HCT116 (cell line): ENCODE measurements around the gene TIMM21. TPM values are rescaled to one million over a fixed set of nuclear protein-coding genes. Genes with fewer than 3 reads are reported as not detected.

Source experiments
- ATAC-seq: fragments of 200-7000 bp; cut with Tn5 transposase; 2 replicates; pipeline ENCODE4 v1.9.1; 2020; ENCODE audit warnings: mild to moderate bottlenecking, moderate library complexity
- BruUV-seq: library from RNA; stranded (reverse); fragments of 400-500 nt; replicated peaks from 2 replicates; lab custom pipeline; 2021; lab: Mats Ljungman, UMichigan
- CTCF ChIA-PET: fragments of 300-600 bp; sonication (Branson Sonifier 250); formaldehyde crosslinking; loops from one replicate; lab custom pipeline; 2021; ENCODE audit warnings: antibody characterized with exemption; lab: Charles Lee
- POLR2A ChIA-PET: fragments of 300-600, 350-600 bp; sonication (Branson Sonifier 250); formaldehyde crosslinking; loops from one replicate; lab custom pipeline; 2021; ENCODE audit warnings: antibody characterized with exemption; lab: Charles Lee
- RAD21 ChIA-PET, 2 experiments: fragments of 300-600 bp; sonication (Branson Sonifier 250); formaldehyde crosslinking; loops; one replicate each; lab custom pipeline; 2023; ENCODE audit warnings: low total read pairs in 2 of 2; ENCODE audit not compliant: uncharacterized antibody in 2 of 2, unreplicated experiment in 2 of 2, low non-redundant PET in 1 of 2; lab: Charles Lee
- DNase-seq: peaks from one replicate; pipeline ENCODE4 v3.0.0-alpha.2; 2010; ENCODE audit warnings: low read depth, low spot score
- H2AFZ ChIP-seq: fragments of 200-600 bp; shearing (Covaris generic), sonication (generic); 2 replicates; pipeline ENCODE4 v1.6.1; 2017; ENCODE audit warnings: low read depth, mixed run types, mixed read lengths, antibody characterized with exemption, low read length; ENCODE audit not compliant: poor library complexity, severe bottlenecking
- H3K27ac ChIP-seq: 2 replicates; pipeline ENCODE4 v1.5.1; 2012; ENCODE audit warnings: low read depth, low read length
- H3K27me3 ChIP-seq: fragments of 200-600 bp; sonication (generic); 2 replicates; pipeline ENCODE4 v1.6.1; 2016; ENCODE audit warnings: mixed run types, low read length, mixed read lengths; ENCODE audit not compliant: insufficient read depth
- H3K36me3 ChIP-seq, 2 experiments: fragments of 200-500 bp in 1 of 2; fragments of 200-600 bp in 1 of 2; sonication (Bioruptor generic) in 1 of 2; sonication (generic) in 1 of 2; 2 replicates each; pipeline versions ENCODE4 v1.5.1 to v1.6.1; 2014 to 2016; ENCODE audit warnings: low read length in 2 of 2, inconsistent platforms in 1 of 2, mixed read lengths in 1 of 2, mixed run types in 1 of 2; ENCODE audit not compliant: insufficient read depth in 2 of 2, control insufficient read depth in 1 of 2
- H3K4me1 ChIP-seq, 2 experiments: fragments of 200-600 bp in 1 of 2; sonication (generic) in 1 of 2; 2 replicates each; pipeline versions ENCODE4 v1.5.1 to v1.6.1; 2012 to 2017; ENCODE audit warnings: low read length in 2 of 2, inconsistent platforms in 1 of 2, mild to moderate bottlenecking in 1 of 2, mixed read lengths in 1 of 2, mixed run types in 1 of 2, moderate library complexity in 1 of 2; ENCODE audit not compliant: insufficient read depth in 2 of 2, control insufficient read depth in 1 of 2
- H3K4me2 ChIP-seq: fragments of 200-600 bp; sonication (generic); 2 replicates; pipeline ENCODE4 v1.6.1; 2017; ENCODE audit warnings: mixed run types, low read length, mixed read lengths
- H3K4me3 ChIP-seq, 2 experiments: fragments of 200-600 bp in 1 of 2; sonication (generic) in 1 of 2; replicated peaks in 1 of 2; 2 replicates each; pipeline ENCODE4 v1.5.1; 2011 to 2016; ENCODE audit warnings: low read length in 2 of 2, control low read depth in 1 of 2, low read depth in 1 of 2, mild to moderate bottlenecking in 1 of 2, mixed read lengths in 1 of 2, mixed run types in 1 of 2
- H3K79me2 ChIP-seq: fragments of 200-600 bp; sonication (generic); 2 replicates; pipeline ENCODE4 v1.6.1; 2017; ENCODE audit warnings: mild to moderate bottlenecking, mixed run types, low read length, moderate library complexity, mixed read lengths; ENCODE audit not compliant: insufficient read depth
- H3K9ac ChIP-seq: fragments of 200-600 bp; sonication (generic); 2 replicates; pipeline ENCODE4 v1.6.1; 2016; ENCODE audit warnings: low read length, mixed read lengths
- H3K9me2 ChIP-seq: fragments of 200-600 bp; sonication (generic), shearing (Covaris generic); 2 replicates; pipeline ENCODE4 v1.6.1; 2017; ENCODE audit warnings: mixed run types, mild to moderate bottlenecking, moderate library complexity; ENCODE audit not compliant: insufficient read depth
- H3K9me3 ChIP-seq, 2 experiments: fragments of 200-500 bp in 1 of 2; fragments of 200-600 bp in 1 of 2; sonication (Bioruptor generic) in 1 of 2; sonication (generic) in 1 of 2; 2 replicates each; pipeline ENCODE4 v1.6.1; 2014 to 2017; ENCODE audit warnings: low read length in 2 of 2, mixed read lengths in 2 of 2, inconsistent platforms in 1 of 2, low read depth in 1 of 2, mild to moderate bottlenecking in 1 of 2, mixed run types in 1 of 2, moderate library complexity in 1 of 2; ENCODE audit not compliant: control insufficient read depth in 1 of 2, insufficient read depth in 1 of 2
- H4K20me1 ChIP-seq: fragments of 200-600 bp; sonication (generic), shearing (Covaris generic); 2 replicates; pipeline ENCODE4 v1.6.1; 2017; ENCODE audit warnings: mixed run types, mild to moderate bottlenecking, moderate library complexity; ENCODE audit not compliant: insufficient read depth
- ATF3 ChIP-seq: IDR thresholded peaks from 2 replicates; pipeline ENCODE4 v1.6.1; 2012
- CBX3 ChIP-seq: IDR thresholded peaks from 2 replicates; pipeline ENCODE4 v1.6.1; 2012; ENCODE audit warnings: low read depth
- CTCF ChIP-seq, 3 experiments: fragments of 200-600 bp in 1 of 3; sonication (generic) in 1 of 3; IDR thresholded peaks in 2 of 3; conservative IDR thresholded peaks in 1 of 3; 2 replicates each; pipeline ENCODE4 v1.5.1; 2012 to 2017; ENCODE audit warnings: low read depth in 2 of 3, low read length in 2 of 3, antibody characterized with exemption in 1 of 3, borderline replicate concordance in 1 of 3, control low read depth in 1 of 3, mild to moderate bottlenecking in 1 of 3, mixed read lengths in 1 of 3, mixed run types in 1 of 3, moderate library complexity in 1 of 3; ENCODE audit not compliant: insufficient read depth in 1 of 3
- EGR1 ChIP-seq: IDR thresholded peaks from 2 replicates; pipeline ENCODE4 v1.6.1; 2012; ENCODE audit warnings: low read depth
- ELF1 ChIP-seq: IDR thresholded peaks from 2 replicates; pipeline ENCODE4 v1.6.1; 2012; ENCODE audit warnings: low read depth, borderline replicate concordance
- EZH2phosphoT487 ChIP-seq: fragments of 200-600 bp; IDR thresholded peaks from 2 replicates; pipeline ENCODE4 v1.6.1; 2018; ENCODE audit warnings: antibody characterized with exemption, borderline replicate concordance
- FOSL1 ChIP-seq: IDR thresholded peaks from 2 replicates; pipeline ENCODE4 v1.6.1; 2012; ENCODE audit warnings: low read depth
- JUND ChIP-seq: IDR thresholded peaks from 2 replicates; pipeline ENCODE4 v1.6.1; 2012
- POLR2A ChIP-seq: IDR thresholded peaks from 2 replicates; pipeline ENCODE4 v1.7.0; 2011; ENCODE audit warnings: borderline replicate concordance; ENCODE audit not compliant: insufficient read depth, insufficient read length; ENCODE audit errors: extremely low read depth
- REST ChIP-seq: IDR thresholded peaks from 2 replicates; pipeline ENCODE4 v1.6.1; 2012; ENCODE audit warnings: low read depth
- SRF ChIP-seq: IDR thresholded peaks from 2 replicates; pipeline ENCODE4 v1.6.1; 2012; ENCODE audit warnings: low read depth
- TCF7L2 ChIP-seq: IDR thresholded peaks from 2 replicates; pipeline ENCODE4 v1.7.0; 2011; ENCODE audit warnings: borderline replicate concordance, inconsistent platforms; ENCODE audit not compliant: insufficient read depth, insufficient read length; ENCODE audit errors: extremely low read depth
- YY1 ChIP-seq: IDR thresholded peaks from 2 replicates; pipeline ENCODE4 v1.6.1; 2011; ENCODE audit warnings: low read length, low read depth, moderate library complexity, mild to moderate bottlenecking; ENCODE audit not compliant: insufficient replicate concordance; ENCODE audit errors: extremely low read depth
- ZBTB33 ChIP-seq: IDR thresholded peaks from 2 replicates; pipeline ENCODE4 v1.6.1; 2011; ENCODE audit warnings: mild to moderate bottlenecking, low read length, moderate library complexity; ENCODE audit not compliant: insufficient replicate concordance; ENCODE audit errors: extremely low read depth
- intact Hi-C: fragments of 100-400 bp; cut with micrococcal nuclease; formaldehyde crosslinking; loops from 2 replicates; pipeline ENCODE4 v1.10.0; 2022
- total RNA-seq: library from RNA; stranded (reverse); gene quantifications from one replicate; pipeline ENCODE4 v1.2.1, GENCODE V29; 2021; ENCODE audit not compliant: unreplicated experiment

TIMM21 gene
- total RNA-seq, 1 experiment from 2014 or later: 33.3 TPM

- Histone ChIP-seq H3K9ac (no peak overlapping the region), H3K9me2 (no peaks in the 10 kb centered on the region), H4K20me1 (no peaks in the 10 kb centered on the region), H3K27ac (no peak overlapping the region), H3K27me3 (peaks cover 12% of the 10 kb centered on the region), H3K4me2 (no peak overlapping the region), H2AFZ (no peak overlapping the region), H3K4me3 (no peak overlapping the region), H3K9me3 (no peaks in the 10 kb centered on the region), H3K4me1 (no peaks in the 10 kb centered on the region), H3K79me2 (no peaks in the 10 kb centered on the region), H3K36me3 (no peaks in the 10 kb centered on the region)
- ChIA-PET CTCF (no interaction called here), POLR2A (no interaction called here), RAD21 (no interaction called here)
- no peak for ATAC-seq
- TF ChIP-seq EGR1 (no peak), SRF (no peak), CBX3 (no peak), EZH2phosphoT487 (no peak), CTCF (IDR thresholded peaks at IDR 0.05 in 2 of 3, conservative IDR thresholded peaks at IDR 0.05 in 1 of 3; ENCODE audit: borderline replicate concordance in 1 of 3, insufficient read depth in 1 of 3, low read depth in 2 of 3, low read length in 2 of 3) (no peak), ATF3 (no peak), TCF7L2 (no peak), ZBTB33 (no peak), REST (no peak), FOSL1 (no peak), JUND (no peak), ELF1 (no peak), YY1 (no peak), POLR2A (no peak)
- intact Hi-C loops: no loop called here
- no peak for DNase-seq
- BruUV-seq: no TSS peak
Observed at GRCh38 chr18:74190086-74190485, 41.8 kb downstream of the TIMM21 start.
